ENCODE data around the gene AP2A1. TPM values are rescaled to one million over a fixed set of nuclear protein-coding genes. Genes with fewer than 3 reads are reported as not detected.

Gene AP2A1
- total and polyA plus RNA-seq, 10 of the 15 experiments (the other 5 are each of a cell fraction or from before 2014, with no cell fraction given): 0.68 to 78.8 (median 33.8) TPM

DNA sequence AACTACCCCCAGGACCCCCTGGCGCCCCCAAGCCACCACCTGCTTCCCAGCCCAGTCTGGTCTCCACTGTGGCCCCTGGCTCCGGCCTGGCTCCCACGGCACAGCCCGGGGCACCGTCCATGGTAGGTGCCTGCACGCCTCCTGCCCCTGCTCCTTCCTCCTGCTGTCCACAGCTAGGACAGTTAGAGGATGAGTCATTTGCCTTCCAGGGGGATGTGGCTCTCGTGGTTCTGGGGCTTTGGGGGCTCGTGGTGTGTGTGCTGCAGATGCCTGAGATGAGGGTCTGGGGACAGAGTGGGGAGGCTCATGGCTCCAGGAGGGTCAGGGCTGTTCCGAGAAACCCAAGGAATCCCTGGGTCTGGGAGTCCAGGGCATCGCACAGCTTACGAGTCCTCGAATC lies 64.0 kb downstream of the AP2A1 start:
- peaks cover 3% of the 10 kb centered on the region; the same call in 1 of the 2 replicates for H4K20me1 ChIP-seq (ENCODE audit: control insufficient read depth, insufficient read depth)
- BruUV-seq (replicated peaks): no TSS peak
- ChIA-PET POLR2A (no interaction called here), RAD21 (ENCODE audit: unreplicated experiment) (no interaction called here), SMC1A (ENCODE audit: uncharacterized antibody, unreplicated experiment) (interaction anchor here (0.6 kb wide), 1 partner anchor 284 kb away, joined by 3 read pairs; no protein-coding TSS in a partner anchor), CTCF (no interaction called here)
- DNase-seq (ENCODE audit: low read depth, low spot score): no peak
- no peak overlapping the region for H3K9ac ChIP-seq (ENCODE audit: control insufficient read depth, insufficient read depth, low read length)
- in situ Hi-C loops (cut with MboI) (no loop called here), intact Hi-C loops (cut with micrococcal nuclease; ENCODE audit: unreplicated experiment) (no loop called here)
- 98% methylated on average over 11 of the region's 12 CpGs for WGBS (ENCODE audit: insufficient coverage, insufficient replicate concordance, low lambda C conversion rate, missing lambda C conversion rate)
- no peaks in the 10 kb centered on the region for H3K4me1 ChIP-seq (ENCODE audit: control insufficient read depth, insufficient read depth, low read length)
- H3K27ac ChIP-seq (ENCODE audit: control insufficient read depth, insufficient read depth): no peak overlapping the region
- no peak for ATAC-seq
- no peaks in the 10 kb centered on the region for H3K79me2 ChIP-seq (ENCODE audit: control insufficient read depth, insufficient read depth, low read length)
- TF ChIP-seq, protein P1, sequence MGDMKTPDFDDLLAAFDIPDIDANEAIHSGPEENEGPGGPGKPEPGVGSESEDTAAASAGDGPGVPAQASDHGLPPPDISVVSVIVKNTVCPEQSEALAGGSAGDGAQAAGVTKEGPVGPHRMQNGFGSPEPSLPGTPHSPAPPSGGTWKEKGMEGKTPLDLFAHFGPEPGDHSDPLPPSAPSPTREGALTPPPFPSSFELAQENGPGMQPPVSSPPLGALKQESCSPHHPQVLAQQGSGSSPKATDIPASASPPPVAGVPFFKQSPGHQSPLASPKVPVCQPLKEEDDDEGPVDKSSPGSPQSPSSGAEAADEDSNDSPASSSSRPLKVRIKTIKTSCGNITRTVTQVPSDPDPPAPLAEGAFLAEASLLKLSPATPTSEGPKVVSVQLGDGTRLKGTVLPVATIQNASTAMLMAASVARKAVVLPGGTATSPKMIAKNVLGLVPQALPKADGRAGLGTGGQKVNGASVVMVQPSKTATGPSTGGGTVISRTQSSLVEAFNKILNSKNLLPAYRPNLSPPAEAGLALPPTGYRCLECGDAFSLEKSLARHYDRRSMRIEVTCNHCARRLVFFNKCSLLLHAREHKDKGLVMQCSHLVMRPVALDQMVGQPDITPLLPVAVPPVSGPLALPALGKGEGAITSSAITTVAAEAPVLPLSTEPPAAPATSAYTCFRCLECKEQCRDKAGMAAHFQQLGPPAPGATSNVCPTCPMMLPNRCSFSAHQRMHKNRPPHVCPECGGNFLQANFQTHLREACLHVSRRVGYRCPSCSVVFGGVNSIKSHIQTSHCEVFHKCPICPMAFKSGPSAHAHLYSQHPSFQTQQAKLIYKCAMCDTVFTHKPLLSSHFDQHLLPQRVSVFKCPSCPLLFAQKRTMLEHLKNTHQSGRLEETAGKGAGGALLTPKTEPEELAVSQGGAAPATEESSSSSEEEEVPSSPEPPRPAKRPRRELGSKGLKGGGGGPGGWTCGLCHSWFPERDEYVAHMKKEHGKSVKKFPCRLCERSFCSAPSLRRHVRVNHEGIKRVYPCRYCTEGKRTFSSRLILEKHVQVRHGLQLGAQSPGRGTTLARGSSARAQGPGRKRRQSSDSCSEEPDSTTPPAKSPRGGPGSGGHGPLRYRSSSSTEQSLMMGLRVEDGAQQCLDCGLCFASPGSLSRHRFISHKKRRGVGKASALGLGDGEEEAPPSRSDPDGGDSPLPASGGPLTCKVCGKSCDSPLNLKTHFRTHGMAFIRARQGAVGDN (IDR thresholded peaks at IDR 0.05): no peak
- TF ChIP-seq BRCA1 (IDR thresholded peaks at IDR 0.05; ENCODE audit: low read depth, low read length): no peak
- no peak for TF ChIP-seq HDAC6 (IDR thresholded peaks at IDR 0.05; ENCODE audit: unreplicated experiment)
- no peak for TF ChIP-seq KAT2A (conservative IDR thresholded peaks at IDR 0.05; ENCODE audit: control insufficient read depth, low read depth, low read length)
- TF ChIP-seq IKZF2 (IDR thresholded peaks at IDR 0.05): no peak
- no peak for TF ChIP-seq ZNF24 (IDR thresholded peaks at IDR 0.05)
- TF ChIP-seq ZNF217 (IDR thresholded peaks at IDR 0.05): no peak
- TF ChIP-seq BCLAF1 (IDR thresholded peaks at IDR 0.05): no peak
- no peak for TF ChIP-seq ZNF274 (IDR thresholded peaks at IDR 0.05; ENCODE audit: insufficient read depth, insufficient read length)
- TF ChIP-seq MTA2 (IDR thresholded peaks at IDR 0.05; ENCODE audit: low read depth): no peak
- no peaks in the 10 kb centered on the region for H3K27me3 ChIP-seq (replicated peaks in 1 of 2; ENCODE audit: control insufficient read depth in 2 of 2, insufficient read depth in 2 of 2, low read length in 1 of 2)
- H3K9me3 ChIP-seq (replicated peaks; ENCODE audit: control insufficient read depth, insufficient read depth, low read length): no peaks in the 10 kb centered on the region
- no peak overlapping the region for H3K4me2 ChIP-seq (ENCODE audit: control insufficient read depth, insufficient read depth)
- H3K36me3 ChIP-seq (ENCODE audit: control insufficient read depth in 2 of 2, insufficient read depth in 2 of 2, low read length in 1 of 2): peaks cover 12 to 30% of the 10 kb centered on the region in 2 experiments
- H2AFZ ChIP-seq (ENCODE audit: control insufficient read depth, low read depth, low read length): no peak overlapping the region
- FAIRE-seq: no peak
- H3K4me3 ChIP-seq: no peak overlapping the region

Data from GM12878 (cell line).